GM21381 (cell line): ENCODE results near the gene GIMAP6.
"Not testable (repeated sequence)": the region's sequence is repeated elsewhere in the genome, so short reads cannot be mapped to it uniquely, and the experiment has no call there.

Experiments
- ATAC-seq: cut with Tn5 transposase; IDR thresholded peaks from one replicate; pipeline ENCODE4 v1.9.1; 2021; ENCODE audit warnings: mild to moderate bottlenecking, moderate library complexity; ENCODE audit not compliant: unreplicated experiment

The GIMAP6 gene

GRCh38 chr7:150586785-150587152 lies 45.4 kb downstream of the GIMAP6 start:
- no peak for ATAC-seq

GRCh38 chr7:150586068-150586784 lies 46.0 kb downstream of the GIMAP6 start:
- ATAC-seq, result no peak

- no peak for ATAC-seq
These were observed 47.0 kb downstream of the GIMAP6 start for GRCh38 chr7:150585199-150585598.

- no peak for ATAC-seq
These were observed 51.4 kb downstream of the GIMAP6 start for GRCh38 chr7:150580638-150581394.

GRCh38 chr7:150579979-150580637 lies 52.1 kb downstream of the GIMAP6 start:
- ATAC-seq, result not testable (repeated sequence)
